GM12892 (cell line): ENCODE measurements around the gene WDR4.

Experiments
- POLR2A ChIP-seq: IDR thresholded peaks from 2 replicates; pipeline ENCODE4 v1.6.1; 2011; ENCODE audit warnings: low read depth, low read length, control low read depth
- POLR2AphosphoS5 ChIP-seq: IDR thresholded peaks from 2 replicates; pipeline ENCODE4 v1.6.1; 2011; ENCODE audit warnings: low read depth, low read length, control low read depth
- TAF1 ChIP-seq: IDR thresholded peaks from 2 replicates; pipeline ENCODE4 v1.6.1; 2011; ENCODE audit warnings: low read depth, mild to moderate bottlenecking, control low read depth, low read length, borderline replicate concordance

- TF ChIP-seq POLR2AphosphoS5 (no peak), POLR2A (no peak), TAF1 (no peak)
These were observed 21.1 kb upstream of the WDR4 start for GRCh38 chr21:42900446-42900845.
